ENCODE data around the gene WDR81.

WDR81 gene

DNA sequence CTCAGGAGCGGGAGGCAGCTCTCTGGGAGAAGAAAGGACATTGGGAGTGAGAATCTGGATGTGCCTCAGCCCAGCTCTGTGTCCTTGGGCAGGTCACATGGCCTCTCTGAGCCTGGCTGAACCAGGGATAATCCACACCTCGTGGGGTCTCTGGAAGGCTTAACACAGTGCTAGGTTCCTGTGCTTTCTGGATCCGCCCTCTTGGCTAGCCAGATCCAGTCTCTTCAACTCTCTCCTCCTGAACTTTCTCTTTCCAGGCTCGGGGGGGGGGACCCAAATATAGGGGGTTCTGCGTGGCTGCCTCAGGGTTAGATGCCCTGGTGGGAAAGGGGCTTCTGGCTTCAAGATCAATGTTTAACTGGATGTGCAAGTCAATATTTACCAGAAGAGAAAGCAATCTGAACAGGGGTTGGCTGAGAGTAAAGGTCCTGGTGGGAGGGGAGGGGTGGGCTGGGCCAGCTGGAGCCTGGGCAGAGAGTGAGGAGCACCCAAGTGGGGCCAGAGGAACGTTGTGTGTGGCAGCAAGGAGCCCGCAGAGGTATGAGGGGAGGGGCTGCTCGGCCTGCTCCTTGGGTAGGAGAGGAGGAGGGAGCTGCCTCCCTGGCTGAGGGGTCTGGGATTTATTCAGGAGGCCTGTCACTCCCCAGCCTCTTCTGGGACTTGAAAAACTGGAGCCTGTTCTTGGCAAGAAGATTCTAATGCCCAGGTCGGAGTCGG, 18.0 kb downstream of the WDR81 start, which contains the start of gene SERPINF2:
TSS of gene SERPINF2 (plus strand) at position 501 of the 717 bp plus-strand sequence. CDS start 2,125 bp downstream, outside the sequence.
- Histone ChIP-seq H3K4me1 (ENCODE audit: insufficient read depth, low read length, severe bottlenecking) (no peaks in the 10 kb centered on the region), H3K27me3 (ENCODE audit: insufficient read depth, low read length) (no peaks in the 10 kb centered on the region), H3K9me2 (ENCODE audit: low read depth, low read length) (no peaks in the 10 kb centered on the region), H3K9me3 (ENCODE audit: low read length) (no peaks in the 10 kb centered on the region), H3K9ac (ENCODE audit: low read length) (no peak within 1 kb of the TSS), H3K79me2 (ENCODE audit: insufficient read depth, low read length) (no peaks in the 10 kb centered on the region), H3K36me3 (ENCODE audit: insufficient read depth, low read length) (peaks cover 5% of the 10 kb centered on the region; the same call in 1 of the 2 replicates), H3K4me3 (ENCODE audit: low read depth, low read length, poor library complexity, severe bottlenecking) (no peak within 1 kb of the TSS), H3F3A (ENCODE audit: insufficient read depth, low read length) (no peaks in the 10 kb centered on the region), H3K4me2 (ENCODE audit: low read length) (no peak within 1 kb of the TSS), H4K20me1 (ENCODE audit: insufficient read depth, low read length) (no peaks in the 10 kb centered on the region), H3K27ac (ENCODE audit: low read depth, low read length, poor library complexity, severe bottlenecking) (no peak within 1 kb of the TSS), H2AFZ (ENCODE audit: low read length) (no peak within 1 kb of the TSS)
- no peak for TF ChIP-seq EZH2 (IDR thresholded peaks at IDR 0.05; ENCODE audit: borderline replicate concordance, low read length)
- TF ChIP-seq CTCF (IDR thresholded peaks at IDR 0.05; ENCODE audit: low read length): no peak

GRCh38 chr17:1743088-1743439, 18.6 kb downstream of the WDR81 start:
- Histone ChIP-seq H3F3A (ENCODE audit: insufficient read depth, low read length) (no peaks in the 10 kb centered on the region), H3K4me3 (ENCODE audit: low read depth, low read length, poor library complexity, severe bottlenecking) (no peak overlapping the region), H3K36me3 (ENCODE audit: insufficient read depth, low read length) (no peaks in the 10 kb centered on the region), H2AFZ (ENCODE audit: low read length) (no peak overlapping the region), H3K9me2 (ENCODE audit: low read depth, low read length) (no peaks in the 10 kb centered on the region), H3K27ac (ENCODE audit: low read depth, low read length, poor library complexity, severe bottlenecking) (no peak overlapping the region), H3K79me2 (ENCODE audit: insufficient read depth, low read length) (no peaks in the 10 kb centered on the region), H3K9me3 (ENCODE audit: low read length) (no peaks in the 10 kb centered on the region), H3K27me3 (ENCODE audit: insufficient read depth, low read length) (no peaks in the 10 kb centered on the region), H3K4me2 (ENCODE audit: low read length) (no peak overlapping the region), H3K9ac (ENCODE audit: low read length) (no peak overlapping the region), H3K4me1 (ENCODE audit: insufficient read depth, low read length, severe bottlenecking) (no peaks in the 10 kb centered on the region), H4K20me1 (ENCODE audit: insufficient read depth, low read length) (no peaks in the 10 kb centered on the region)
- no peak for TF ChIP-seq CTCF (IDR thresholded peaks at IDR 0.05; ENCODE audit: low read length)
- TF ChIP-seq EZH2 (IDR thresholded peaks at IDR 0.05; ENCODE audit: borderline replicate concordance, low read length): no peak

- no peak overlapping the region for H2AFZ ChIP-seq (ENCODE audit: low read length)
- H3K4me2 ChIP-seq (ENCODE audit: low read length): no peak overlapping the region
- no peaks in the 10 kb centered on the region for H3F3A ChIP-seq (ENCODE audit: insufficient read depth, low read length)
- H3K9ac ChIP-seq (ENCODE audit: low read length): no peak overlapping the region
- no peaks in the 10 kb centered on the region for H3K27me3 ChIP-seq (ENCODE audit: insufficient read depth, low read length)
- H3K9me3 ChIP-seq (ENCODE audit: low read length): no peaks in the 10 kb centered on the region
- no peaks in the 10 kb centered on the region for H3K79me2 ChIP-seq (ENCODE audit: insufficient read depth, low read length)
- no peaks in the 10 kb centered on the region for H3K36me3 ChIP-seq (ENCODE audit: insufficient read depth, low read length)
- no peaks in the 10 kb centered on the region for H4K20me1 ChIP-seq (ENCODE audit: insufficient read depth, low read length)
- no peak overlapping the region for H3K27ac ChIP-seq (ENCODE audit: low read depth, low read length, poor library complexity, severe bottlenecking)
- TF ChIP-seq EZH2 (IDR thresholded peaks at IDR 0.05; ENCODE audit: borderline replicate concordance, low read length) (no peak), CTCF (IDR thresholded peaks at IDR 0.05; ENCODE audit: low read length) (no peak)
- H3K4me1 ChIP-seq (ENCODE audit: insufficient read depth, low read length, severe bottlenecking): no peaks in the 10 kb centered on the region
- no peak overlapping the region for H3K4me3 ChIP-seq (ENCODE audit: low read depth, low read length, poor library complexity, severe bottlenecking)
- H3K9me2 ChIP-seq (ENCODE audit: low read depth, low read length): no peaks in the 10 kb centered on the region
These were observed 20.3 kb downstream of the WDR81 start for GRCh38 chr17:1744551-1745512.

All from OCI-LY1 (cell line).